Stimulated activated CD4-positive, alpha-beta T cell treated with anti-CD3 and anti-CD28 coated beads, Interleukin-15, amount 100 ng/mL, for 1 hour (primary cell): ENCODE measurements around the gene ARHGAP32.

Experiments used
- DNase-seq, 2 donors: peaks; one replicate each; pipeline ENCODE4 v3.0.0-alpha.2; 2020; ENCODE audit warnings: low read depth in 1 of 2, low spot score in 1 of 2

Gene ARHGAP32

DNA sequence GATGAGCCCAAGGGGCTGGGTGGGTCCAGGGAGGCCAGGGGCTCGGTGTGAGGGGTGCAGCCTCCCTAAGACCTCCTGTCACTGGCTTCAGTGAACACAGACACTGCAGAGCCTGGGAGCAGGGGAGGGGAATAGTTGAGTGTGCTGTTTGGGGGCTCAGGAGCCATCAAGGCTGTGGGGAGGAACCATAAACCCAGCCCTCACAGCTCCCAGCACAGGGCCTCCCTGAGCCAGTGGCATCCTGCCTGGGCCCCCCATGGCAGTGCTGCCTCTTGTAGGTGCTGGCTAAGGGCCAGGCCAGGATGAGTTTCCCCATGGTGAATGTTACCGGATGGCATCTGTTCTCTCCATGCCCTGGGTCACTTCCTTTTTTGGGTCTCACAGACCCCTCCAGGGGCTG, 275.4 kb downstream of the ARHGAP32 start:
- no peak for DNase-seq

DNA sequence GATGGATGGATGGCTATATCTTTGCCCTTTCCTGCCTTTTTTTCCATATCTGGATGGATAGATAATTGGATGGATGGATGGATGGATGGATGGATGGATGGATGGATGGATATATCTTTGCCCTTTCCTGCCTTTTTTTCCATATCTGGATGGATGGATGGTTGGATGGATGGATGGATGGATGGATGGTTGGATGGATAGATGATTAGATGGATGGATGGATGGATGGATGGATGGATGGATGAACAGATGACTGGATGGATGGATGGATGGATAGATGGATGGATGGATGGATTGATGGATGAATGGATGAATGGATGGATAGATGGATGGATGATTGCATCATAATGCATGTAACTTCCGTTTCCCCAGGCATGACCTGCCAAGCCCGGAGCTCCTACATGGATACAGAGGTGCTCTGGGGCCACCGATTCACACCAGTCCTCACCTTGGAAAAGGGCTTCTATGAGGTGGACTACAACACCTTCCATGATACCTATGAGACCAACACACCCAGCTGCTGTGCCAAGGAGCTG, 276.0 kb downstream of the ARHGAP32 start:
- DNase-seq: no peak

DNA sequence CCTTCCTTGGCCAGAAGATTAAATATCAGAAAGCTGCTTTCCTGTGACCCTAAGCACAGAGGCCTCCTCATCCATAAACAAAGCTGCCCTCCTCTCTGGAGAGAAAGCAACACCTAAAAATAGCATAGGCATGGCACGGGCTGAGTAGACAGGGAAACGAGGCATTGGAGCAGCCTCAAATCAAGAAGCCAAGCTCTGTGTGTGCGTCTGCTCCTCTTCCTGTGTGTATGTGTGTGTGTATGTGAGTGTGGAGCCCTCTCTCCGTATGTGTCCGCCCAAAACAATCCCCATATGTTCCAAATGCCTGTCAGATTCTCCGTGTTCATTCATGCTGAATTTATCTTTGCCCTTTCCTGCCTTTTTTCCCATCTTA, 277.0 kb downstream of the ARHGAP32 start:
- DNase-seq: no peak
